Measurements from ENCODE around the gene PACSIN2. TPM values are rescaled to one million over a fixed set of nuclear protein-coding genes. Genes with fewer than 3 reads are reported as not detected.

The PACSIN2 gene
- polyA plus RNA-seq, 2 of the 4 experiments (the other 2 are of a cell fraction) = 60.3 to 94.0 TPM

DNA sequence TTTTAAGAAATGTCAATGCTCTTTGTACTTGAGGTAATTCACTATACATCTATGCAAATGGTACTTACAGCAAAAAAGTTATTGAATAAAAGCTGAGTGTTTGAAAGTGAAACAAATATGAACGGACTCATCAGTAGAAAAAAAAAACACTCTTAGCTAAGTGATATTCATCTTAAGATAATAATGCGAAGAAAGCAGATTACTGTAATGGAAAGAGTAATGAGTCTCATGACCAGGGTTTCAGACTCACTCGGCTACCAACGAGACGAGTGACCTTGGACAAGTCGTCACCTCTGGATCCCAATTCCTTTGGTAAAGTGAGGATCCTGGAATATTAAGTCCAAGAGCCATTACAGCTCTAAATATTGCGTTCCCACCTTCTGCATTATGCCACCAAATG is 57.0 kb downstream of the PACSIN2 start:
- TF ChIP-seq FOSB (CRISPR knock-in tag; IDR thresholded peaks at IDR 0.05) (no peak), MAZ (IDR thresholded peaks at IDR 0.05; ENCODE audit: borderline replicate concordance, low read depth, low read length) (no peak), NR3C1 (IDR thresholded peaks at IDR 0.05) (no peak), RFX5 (IDR thresholded peaks at IDR 0.05) (no peak), USF2 (IDR thresholded peaks at IDR 0.05) (no peak), REST (IDR thresholded peaks at IDR 0.05) (no peak), ZC3H11A (IDR thresholded peaks at IDR 0.05) (no peak), CBX2 (IDR thresholded peaks at IDR 0.05; ENCODE audit: borderline replicate concordance, low read depth) (no peak), KDM5A (IDR thresholded peaks at IDR 0.05) (no peak), NFE2L2 (conservative IDR thresholded peaks at IDR 0.05; ENCODE audit: low read length) (no peak), ATOH8 (CRISPR knock-in tag; IDR thresholded peaks at IDR 0.05; ENCODE audit: low read depth) (no peak)
- no peak overlapping the region for H3K27ac ChIP-seq
- FAIRE-seq = no peak
- ChIA-PET POLR2A (no interaction called here), CTCF (no interaction called here)
- H3K9me3 ChIP-seq = no peaks in the 10 kb centered on the region
- DNase-seq (ENCODE audit: low read depth in 1 of 2, low spot score in 1 of 2) = no peak
- ATAC-seq = no peak
- no peak overlapping the region for H3K4me3 ChIP-seq
- peaks cover 68% of the 10 kb centered on the region for H3K4me1 ChIP-seq
- WGBS (ENCODE audit: missing lambda C conversion rate) = 92% methylated on average over 7 of the region's 7 CpGs
- no peak overlapping the region; the same call in 2 of the 3 replicates for H3K4me2 ChIP-seq

GRCh38 chr22:42957544-42957943 is 57.4 kb downstream of the PACSIN2 start:
- no peak for FAIRE-seq
- H3K4me1 ChIP-seq = peaks cover 67% of the 10 kb centered on the region
- no peak overlapping the region for H3K4me3 ChIP-seq
- no peaks in the 10 kb centered on the region for H3K9me3 ChIP-seq
- ChIA-PET CTCF (no interaction called here), POLR2A (no interaction called here)
- TF ChIP-seq JUN (IDR thresholded peaks at IDR 0.05) = no peak
- no peak for TF ChIP-seq RARB (CRISPR knock-in tag; IDR thresholded peaks at IDR 0.05)
- TF ChIP-seq POLR2AphosphoS2 (conservative IDR thresholded peaks at IDR 0.05; ENCODE audit: low read length) = no peak
- no peak for TF ChIP-seq ZC3H11A (IDR thresholded peaks at IDR 0.05)
- TF ChIP-seq HOXB13 (CRISPR knock-in tag; IDR thresholded peaks at IDR 0.05; ENCODE audit: low read depth) = no peak
- no peak for TF ChIP-seq CBX8 (IDR thresholded peaks at IDR 0.05)
- TF ChIP-seq CBX2 (IDR thresholded peaks at IDR 0.05; ENCODE audit: borderline replicate concordance, low read depth) = no peak
- no peak for TF ChIP-seq NPAS2 (CRISPR knock-in tag; IDR thresholded peaks at IDR 0.05; ENCODE audit: borderline replicate concordance)
- no peak for TF ChIP-seq POLR2A (IDR thresholded peaks at IDR 0.05; ENCODE audit: low read length)
- TF ChIP-seq, protein P1, sequence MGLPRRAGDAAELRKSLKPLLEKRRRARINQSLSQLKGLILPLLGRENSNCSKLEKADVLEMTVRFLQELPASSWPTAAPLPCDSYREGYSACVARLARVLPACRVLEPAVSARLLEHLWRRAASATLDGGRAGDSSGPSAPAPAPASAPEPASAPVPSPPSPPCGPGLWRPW (IDR thresholded peaks at IDR 0.05) = no peak
- TF ChIP-seq PHF8 (IDR thresholded peaks at IDR 0.05; ENCODE audit: borderline replicate concordance, low read depth) = no peak
- no peak for TF ChIP-seq ZSCAN20 (CRISPR knock-in tag; IDR thresholded peaks at IDR 0.05)
- no peak for TF ChIP-seq NR3C1 (IDR thresholded peaks at IDR 0.05)
- no peak for TF ChIP-seq USF2 (IDR thresholded peaks at IDR 0.05)
- TF ChIP-seq MAFK (IDR thresholded peaks at IDR 0.05; ENCODE audit: partially characterized antibody) = no peak
- no peak for TF ChIP-seq SMC3 (IDR thresholded peaks at IDR 0.05)
- TF ChIP-seq EP300 (IDR thresholded peaks at IDR 0.05) = no peak
- no peak for TF ChIP-seq BCL3 (IDR thresholded peaks at IDR 0.05)
- no peak for TF ChIP-seq FOXS1 (CRISPR knock-in tag; IDR thresholded peaks at IDR 0.05)
- DNase-seq (ENCODE audit: low read depth in 1 of 2, low spot score in 1 of 2) = no peak
- H3K4me2 ChIP-seq = no peak overlapping the region; the same call in 2 of the 3 replicates
- ATAC-seq = no peak
- WGBS (ENCODE audit: missing lambda C conversion rate) = 69% methylated on average over 3 of the region's 3 CpGs
- H3K27ac ChIP-seq = no peak overlapping the region; a peak in 1 of 6 replicates

All from A549 (cell line).